ENCODE results near the gene SH2D1A. TPM values are rescaled to one million over a fixed set of nuclear protein-coding genes. Genes with fewer than 3 reads are reported as not detected.

SH2D1A gene
- total and polyA plus RNA-seq, 10 donors: 3.8 to 19.5 (median 11.0) TPM

GRCh38 chrX:124395145-124395880, 49.0 kb downstream of the SH2D1A start:
- Histone ChIP-seq H3K36me3 (no peaks in the 10 kb centered on the region), H3K27ac (no peak overlapping the region), H3K9me3 (no peaks in the 10 kb centered on the region), H3K4me3 (no peak overlapping the region), H3K4me1 (peaks cover 0 to 12% (median 7%) of the 10 kb centered on the region in 6 donors), H3K27me3 (replicated peaks in 1 of 7) (no peaks in the 10 kb centered on the region)
- 15 to 45% (median 32%) methylated on average over 3 of the region's 3 CpGs for WGBS, 5 donors
- DNase-seq: no peak
- intact Hi-C loops (cut with DNase I; ENCODE audit: low total_unique reads): no loop called here
- no peak for TF ChIP-seq POLR2A (IDR thresholded peaks at IDR 0.05)
- TF ChIP-seq CTCF (IDR thresholded peaks at IDR 0.05 in 8 of 11, conservative IDR thresholded peaks at IDR 0.05 in 3 of 11): no peak
- TF ChIP-seq POLR2AphosphoS5 (IDR thresholded peaks at IDR 0.05): no peak

DNA sequence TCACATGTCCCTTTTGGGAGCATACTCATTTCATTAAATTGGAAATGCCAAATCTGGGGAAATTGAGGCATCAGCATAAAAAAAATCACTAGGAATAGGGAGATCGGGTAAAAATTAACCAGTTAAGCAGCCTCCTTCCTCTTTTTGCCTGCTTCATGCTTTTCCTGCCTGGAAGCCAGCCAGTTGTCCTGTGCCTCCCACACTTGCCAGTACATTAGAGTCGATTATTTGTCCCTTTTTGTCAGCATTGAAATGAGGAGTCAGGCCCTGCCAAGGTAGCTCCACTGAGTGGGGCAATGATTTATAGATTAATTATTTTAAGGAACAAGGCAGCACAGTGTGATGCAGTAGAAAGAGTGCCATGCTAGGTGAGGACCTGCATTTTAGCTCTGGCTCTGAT, 55.3 kb downstream of the SH2D1A start:
- 11 to 46% (median 25%) methylated on average over 2 of the region's 2 CpGs for WGBS, 5 donors
- no peak for TF ChIP-seq CTCF (IDR thresholded peaks at IDR 0.05 in 8 of 11, conservative IDR thresholded peaks at IDR 0.05 in 3 of 11)
- no peak for TF ChIP-seq POLR2AphosphoS5 (IDR thresholded peaks at IDR 0.05)
- no peak for TF ChIP-seq POLR2A (IDR thresholded peaks at IDR 0.05)
- Histone ChIP-seq H3K27ac (no peak overlapping the region), H3K4me1 (no peaks in the 10 kb centered on the region), H3K36me3 (no peaks in the 10 kb centered on the region), H3K27me3 (replicated peaks in 1 of 7) (no peaks in the 10 kb centered on the region), H3K4me3 (no peak overlapping the region), H3K9me3 (no peaks in the 10 kb centered on the region)
- intact Hi-C loops (cut with DNase I; ENCODE audit: low total_unique reads): no loop called here
- no peak for DNase-seq

DNA sequence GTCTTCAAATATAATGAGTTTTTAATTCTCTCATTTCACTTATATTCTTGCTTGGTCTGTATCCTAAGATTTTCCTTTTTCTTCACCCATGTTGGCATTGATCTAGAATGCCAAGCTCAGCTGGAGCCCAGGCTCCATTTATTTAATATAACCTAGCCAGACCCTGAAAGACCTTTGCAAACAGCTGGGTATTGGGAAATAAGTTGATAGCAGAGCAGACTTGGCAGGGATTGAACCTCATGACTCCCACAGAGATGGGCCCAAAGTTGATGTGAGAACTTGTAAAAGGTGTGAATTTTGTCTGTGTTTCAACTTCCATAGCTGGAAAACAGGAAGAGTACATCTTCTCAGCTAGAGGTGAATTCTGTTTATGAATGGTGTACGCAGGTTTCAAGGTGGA, 59.5 kb downstream of the SH2D1A start:
- intact Hi-C loops (cut with DNase I; ENCODE audit: low total_unique reads): no loop called here
- no peaks in the 10 kb centered on the region for H3K9me3 ChIP-seq
- no peaks in the 10 kb centered on the region for H3K27me3 ChIP-seq (replicated peaks in 1 of 7)
- H3K27ac ChIP-seq: no peak overlapping the region
- H3K36me3 ChIP-seq: no peaks in the 10 kb centered on the region
- TF ChIP-seq POLR2A (IDR thresholded peaks at IDR 0.05): no peak
- no peak for TF ChIP-seq POLR2AphosphoS5 (IDR thresholded peaks at IDR 0.05)
- TF ChIP-seq CTCF (IDR thresholded peaks at IDR 0.05 in 8 of 11, conservative IDR thresholded peaks at IDR 0.05 in 3 of 11): no peak
- DNase-seq: no peak
- WGBS, 5 donors: 88 to 100% (median 92%) methylated on average over 1 of the region's 1 CpG
- no peak overlapping the region for H3K4me3 ChIP-seq
- H3K4me1 ChIP-seq: no peaks in the 10 kb centered on the region

DNA sequence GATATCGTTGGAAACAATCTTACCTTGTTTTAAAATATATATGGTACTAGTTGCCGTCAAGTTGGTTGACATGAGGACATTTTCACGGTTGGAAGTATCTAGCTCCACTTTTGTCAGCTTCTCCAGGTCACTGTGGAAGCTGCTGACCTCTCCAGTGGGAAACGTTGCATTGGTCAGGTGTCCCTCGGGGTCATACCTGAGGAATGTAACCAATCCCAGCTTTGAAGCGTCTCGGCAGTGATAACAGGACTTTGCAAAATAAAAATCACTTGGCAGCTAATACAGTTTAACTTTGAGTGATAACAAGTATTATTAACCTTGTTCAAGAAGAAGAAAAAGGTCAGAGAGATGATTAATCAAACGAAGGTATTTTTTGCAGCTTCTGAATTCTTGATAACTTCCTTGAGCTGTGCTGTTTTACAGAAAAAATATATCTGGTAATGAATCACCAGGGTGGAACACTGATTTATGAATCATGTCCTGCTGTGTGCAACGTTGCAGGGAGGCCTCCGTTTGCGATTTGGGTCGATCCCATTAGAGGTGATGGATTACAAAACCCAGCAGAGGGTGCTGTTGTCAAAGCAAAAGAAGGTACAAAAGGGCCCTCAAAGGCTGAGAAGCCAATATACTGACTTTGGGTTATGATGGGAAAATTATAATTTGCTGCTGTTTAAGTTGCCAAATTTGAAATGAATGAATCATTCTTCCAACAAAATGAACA, 60.1 kb downstream of the SH2D1A start:
- 33 to 52% (median 43%) methylated on average over 12 of the region's 12 CpGs for WGBS, 5 donors

More for the DNA sequence above, 60.1 kb downstream of the SH2D1A start:
- Histone ChIP-seq H3K4me3 (no peak overlapping the region), H3K27me3 (replicated peaks in 1 of 7) (no peaks in the 10 kb centered on the region), H3K36me3 (no peaks in the 10 kb centered on the region), H3K27ac (no peak overlapping the region), H3K9me3 (no peaks in the 10 kb centered on the region), H3K4me1 (no peaks in the 10 kb centered on the region)
- no peak for DNase-seq
- intact Hi-C loops (cut with DNase I; ENCODE audit: low total_unique reads): no loop called here
- TF ChIP-seq CTCF (IDR thresholded peaks at IDR 0.05 in 8 of 11, conservative IDR thresholded peaks at IDR 0.05 in 3 of 11): peak; percentile 7 to 58 (median 38)
- no peak for TF ChIP-seq POLR2A (IDR thresholded peaks at IDR 0.05)

All from spleen (tissue), 11 donors.